HCT116 (cell line): ENCODE results near the gene LAGE3.

Experiments used
- CTCF ChIP-seq, 3 experiments: fragments of 200-600 bp in 1 of 3; sonication (generic) in 1 of 3; IDR thresholded peaks in 2 of 3; conservative IDR thresholded peaks in 1 of 3; 2 replicates each; pipeline ENCODE4 v1.5.1; 2012 to 2017; ENCODE audit warnings: low read depth in 2 of 3, low read length in 2 of 3, antibody characterized with exemption in 1 of 3, borderline replicate concordance in 1 of 3, control low read depth in 1 of 3, mild to moderate bottlenecking in 1 of 3, mixed read lengths in 1 of 3, mixed run types in 1 of 3, moderate library complexity in 1 of 3; ENCODE audit not compliant: insufficient read depth in 1 of 3
- EZH2 ChIP-seq: fragments of 200-600 bp; sonication (generic); IDR thresholded peaks from 2 replicates; pipeline ENCODE4 v1.6.1; 2017; ENCODE audit warnings: antibody characterized with exemption, mixed run types
- FOSL1 ChIP-seq: IDR thresholded peaks from 2 replicates; pipeline ENCODE4 v1.6.1; 2012; ENCODE audit warnings: low read depth
- MAX ChIP-seq: IDR thresholded peaks from 2 replicates; pipeline ENCODE4 v1.6.1; 2012
- RAD21 ChIP-seq: IDR thresholded peaks from 2 replicates; pipeline ENCODE4 v1.6.1; 2012; ENCODE audit warnings: low read depth, mild to moderate bottlenecking
- REST ChIP-seq: IDR thresholded peaks from 2 replicates; pipeline ENCODE4 v1.6.1; 2012; ENCODE audit warnings: low read depth
- SP1 ChIP-seq: IDR thresholded peaks from 2 replicates; pipeline ENCODE4 v1.6.1; 2012; ENCODE audit warnings: low read depth
- YY1 ChIP-seq: IDR thresholded peaks from 2 replicates; pipeline ENCODE4 v1.6.1; 2011; ENCODE audit warnings: low read length, low read depth, moderate library complexity, mild to moderate bottlenecking; ENCODE audit not compliant: insufficient replicate concordance; ENCODE audit errors: extremely low read depth

GRCh38 chrX:154471839-154472684, 7.0 kb downstream of the LAGE3 start:
- no peak for TF ChIP-seq CTCF (IDR thresholded peaks at IDR 0.05 in 2 of 3, conservative IDR thresholded peaks at IDR 0.05 in 1 of 3; ENCODE audit: borderline replicate concordance in 1 of 3, insufficient read depth in 1 of 3, low read depth in 2 of 3, low read length in 2 of 3)
- TF ChIP-seq SP1: no peak
- TF ChIP-seq RAD21: no peak
- TF ChIP-seq EZH2: no peak
- TF ChIP-seq FOSL1: no peak
- no peak for TF ChIP-seq YY1
- TF ChIP-seq REST: no peak
- no peak for TF ChIP-seq MAX
